CD4-positive, CD25-positive, alpha-beta regulatory T cell (primary cell): Measurements from ENCODE around the gene ECE2. TPM values are rescaled to one million over a fixed set of nuclear protein-coding genes. Genes with fewer than 3 reads are reported as not detected.
A peak's percentile ranks its signal among the peaks of the same experiment; 100 is the strongest.
"Not testable (repeated sequence)": the region's sequence is repeated elsewhere in the genome, so short reads cannot be mapped to it uniquely, and the experiment has no call there.

Experiments
- ATAC-seq, 2 donors: fragments of 150-1000 bp; cut with Tn5 transposase; one replicate each; pipeline ENCODE4 v1.10.0; 2021; ENCODE audit warnings: low read depth in 2 of 2, moderate number of reproducible peaks in 2 of 2, moderate library complexity in 1 of 2
- DNase-seq, 3 donors: peaks; one replicate each; pipeline versions ENCODE4 v3.0.0 to v3.0.0-alpha.2; 2012 to 2022; ENCODE audit warnings: mixed read lengths in 1 of 3
- H3K27ac ChIP-seq: one replicate; pipeline ENCODE4 v1.7.0; 2013; ENCODE audit warnings: mild to moderate bottlenecking, low read length; ENCODE audit not compliant: insufficient read depth, poor library complexity, severe bottlenecking
- H3K27me3 ChIP-seq: one replicate; pipeline ENCODE4 v1.7.0; 2013; ENCODE audit warnings: low read length; ENCODE audit not compliant: control insufficient read depth, insufficient read depth
- H3K36me3 ChIP-seq: one replicate; pipeline ENCODE4 v1.7.0; 2013; ENCODE audit warnings: mild to moderate bottlenecking, low read length, moderate library complexity; ENCODE audit not compliant: control insufficient read depth, insufficient read depth
- H3K4me1 ChIP-seq: 2 replicates; pipeline ENCODE4 v1.7.0; 2013; ENCODE audit warnings: mild to moderate bottlenecking, low read length; ENCODE audit not compliant: insufficient read depth, control insufficient read depth, poor library complexity, severe bottlenecking
- H3K4me3 ChIP-seq: one replicate; pipeline ENCODE4 v1.7.0; 2013; ENCODE audit warnings: low read depth, mild to moderate bottlenecking, low read length, moderate library complexity
- H3K9me3 ChIP-seq, 2 experiments: 1 replicate in 1 of 2; 2 replicates in 1 of 2; pipeline ENCODE4 v1.7.0; 2013; ENCODE audit warnings: low read length in 2 of 2, mild to moderate bottlenecking in 1 of 2, moderate library complexity in 1 of 2; ENCODE audit not compliant: control insufficient read depth in 2 of 2
- H3K27ac Mint-ChIP-seq, 3 donors: one replicate each; pipeline ENCODE4 v1.8.0; 2020 to 2022; ENCODE audit warnings: mild to moderate bottlenecking in 3 of 3, mixed read lengths in 3 of 3, moderate library complexity in 2 of 3
- H3K27me3 Mint-ChIP-seq: one replicate; pipeline ENCODE4 v1.8.0; 2022; ENCODE audit warnings: mild to moderate bottlenecking, mixed read lengths
- H3K36me3 Mint-ChIP-seq: one replicate; pipeline ENCODE4 v1.8.0; 2020; ENCODE audit warnings: mixed read lengths
- H3K4me1 Mint-ChIP-seq, 4 donors: one replicate each; pipeline ENCODE4 v1.8.0; 2020 to 2022; ENCODE audit warnings: mixed read lengths in 4 of 4, mild to moderate bottlenecking in 1 of 4
- H3K4me3 Mint-ChIP-seq, 4 donors: one replicate each; pipeline ENCODE4 v1.8.0; 2020 to 2022; ENCODE audit warnings: mild to moderate bottlenecking in 4 of 4, mixed read lengths in 4 of 4, moderate library complexity in 3 of 4
- H3K9me3 Mint-ChIP-seq, 7 donors: one replicate each; pipeline ENCODE4 v1.8.0; 2020 to 2022; ENCODE audit warnings: mixed read lengths in 7 of 7, mild to moderate bottlenecking in 3 of 7, moderate library complexity in 2 of 7
- polyA plus RNA-seq, 4 donors: library from polyadenylated mRNA; unstranded; fragments of 300-500 nt; fragmentation: Illumina TruSeq; gene quantifications; one replicate each; pipeline ENCODE4 v1.2.3, GENCODE V29; 2021
- total RNA-seq: library from RNA; stranded (reverse); gene quantifications from one replicate; pipeline ENCODE4 v1.2.3, GENCODE V29; 2022

Gene ECE2
- total and polyA plus RNA-seq, 5 donors from 2014 or later: not detected

GRCh38 chr3:184336547-184337398 lies 61.0 kb downstream of the ECE2 start:
- peaks cover 0 to 52% (median 38%) of the 10 kb centered on the region in 4 donors for H3K4me1 Mint-ChIP-seq
- peak overlapping the region; percentile 70 for H3K4me3 ChIP-seq

GRCh38 chr3:184337399-184337714 lies 61.5 kb downstream of the ECE2 start, which contains the start of gene FAM131A:
Gene FAM131A (plus strand): TSS chr3:184337600. CDS start chr3:184337631, 31 bp downstream.
- peak within 1 kb of the TSS; percentile 94 for H3K27ac ChIP-seq
- peak within 1 kb of the TSS; percentile 91 to 97 (median 93) for H3K4me3 Mint-ChIP-seq
- H3K4me1 ChIP-seq: peaks cover 29% of the 10 kb centered on the region
- no peaks in the 10 kb centered on the region for H3K27me3 ChIP-seq
- H3K27me3 Mint-ChIP-seq: no peaks in the 10 kb centered on the region
- peak within 1 kb of the TSS; percentile 93 to 97 (median 94) for H3K27ac Mint-ChIP-seq
- peaks cover 30% of the 10 kb centered on the region for H3K36me3 Mint-ChIP-seq
- no peak for ATAC-seq
- H3K36me3 ChIP-seq: peaks cover 20% of the 10 kb centered on the region
- no peaks in the 10 kb centered on the region for H3K9me3 Mint-ChIP-seq
- H3K9me3 ChIP-seq: no peaks in the 10 kb centered on the region
- H3K4me1 Mint-ChIP-seq: peaks cover 0 to 52% (median 38%) of the 10 kb centered on the region in 4 donors
- no peak for DNase-seq
- H3K4me3 ChIP-seq: peak within 1 kb of the TSS; percentile 70

More at GRCh38 chr3:184336547-184337398, 61.0 kb downstream of the ECE2 start:
- Mint-ChIP-seq H3K4me3 (peak overlapping the region; percentile 91 to 97 (median 93)), H3K9me3 (no peaks in the 10 kb centered on the region), H3K36me3 (peaks cover 33% of the 10 kb centered on the region), H3K27ac (peak overlapping the region; percentile 93 to 97 (median 94)), H3K27me3 (no peaks in the 10 kb centered on the region)
- DNase-seq (peak in 1 of 3 donors; percentile 25), ATAC-seq (no peak)
- peaks cover 26% of the 10 kb centered on the region for H3K36me3 ChIP-seq
- H3K27me3 ChIP-seq: no peaks in the 10 kb centered on the region
- peak overlapping the region; percentile 94 for H3K27ac ChIP-seq
- H3K4me1 ChIP-seq: peaks cover 29% of the 10 kb centered on the region
- no peaks in the 10 kb centered on the region for H3K9me3 ChIP-seq

GRCh38 chr3:184337981-184338380 lies 62.2 kb downstream of the ECE2 start:
- Mint-ChIP-seq H3K9me3 (no peaks in the 10 kb centered on the region), H3K4me1 (peaks cover 0 to 46% (median 35%) of the 10 kb centered on the region in 4 donors), H3K27ac (peak overlapping the region in 2 of 3 donors; percentile 94 to 97), H3K4me3 (peak overlapping the region in 3 of 4 donors; percentile 6 to 93 (median 93)), H3K36me3 (peaks cover 28% of the 10 kb centered on the region), H3K27me3 (no peaks in the 10 kb centered on the region)
- ATAC-seq (no peak), DNase-seq (no peak)
- H3K36me3 ChIP-seq: peaks cover 14% of the 10 kb centered on the region
- H3K4me3 ChIP-seq: no peak overlapping the region
- H3K27me3 ChIP-seq: no peaks in the 10 kb centered on the region
- H3K4me1 ChIP-seq: peaks cover 29% of the 10 kb centered on the region
- no peaks in the 10 kb centered on the region for H3K9me3 ChIP-seq
- no peak overlapping the region for H3K27ac ChIP-seq

- ATAC-seq: no peak
- Histone ChIP-seq H3K27ac (no peak overlapping the region), H3K27me3 (no peaks in the 10 kb centered on the region), H3K9me3 (no peaks in the 10 kb centered on the region), H3K4me1 (peaks cover 29% of the 10 kb centered on the region), H3K4me3 (no peak overlapping the region), H3K36me3 (peaks cover 8% of the 10 kb centered on the region)
- no peak for DNase-seq
- Mint-ChIP-seq H3K27me3 (no peaks in the 10 kb centered on the region), H3K9me3 (no peaks in the 10 kb centered on the region), H3K4me3 (no peak overlapping the region), H3K27ac (peak overlapping the region in 1 of 3 donors; percentile 94), H3K36me3 (peaks cover 27% of the 10 kb centered on the region), H3K4me1 (peaks cover 0 to 40% (median 33%) of the 10 kb centered on the region in 4 donors)
Measured at GRCh38 chr3:184338511-184338945, 62.7 kb downstream of the ECE2 start.

GRCh38 chr3:184339001-184339400 lies 63.2 kb downstream of the ECE2 start:
- Histone ChIP-seq H3K9me3 (no peaks in the 10 kb centered on the region), H3K27ac (no peak overlapping the region), H3K27me3 (no peaks in the 10 kb centered on the region), H3K4me1 (peaks cover 29% of the 10 kb centered on the region), H3K36me3 (peaks cover 4% of the 10 kb centered on the region), H3K4me3 (no peak overlapping the region)
- Mint-ChIP-seq H3K9me3 (no peaks in the 10 kb centered on the region), H3K36me3 (peaks cover 22% of the 10 kb centered on the region), H3K4me3 (peak overlapping the region in 2 of 4 donors; percentile 60 to 65), H3K27ac (peak overlapping the region in 1 of 3 donors; percentile 34), H3K4me1 (peaks cover 0 to 37% (median 29%) of the 10 kb centered on the region in 4 donors), H3K27me3 (no peaks in the 10 kb centered on the region)
- no peak for DNase-seq
- no peak for ATAC-seq

GRCh38 chr3:184339451-184340135 lies 63.8 kb downstream of the ECE2 start:
- H3K9me3 ChIP-seq, H3K27ac ChIP-seq, H3K27me3 ChIP-seq, H3K4me3 ChIP-seq, DNase-seq, H3K27me3 Mint-ChIP-seq, H3K36me3 ChIP-seq, H3K4me3 Mint-ChIP-seq, ATAC-seq, H3K9me3 Mint-ChIP-seq: not testable (repeated sequence)
- H3K36me3 Mint-ChIP-seq: peaks cover 21% of the 10 kb centered on the region
- peak overlapping the region in 1 of 3 donors; percentile 34 for H3K27ac Mint-ChIP-seq
- peaks cover 0 to 34% (median 27%) of the 10 kb centered on the region in 4 donors for H3K4me1 Mint-ChIP-seq
- peaks cover 29% of the 10 kb centered on the region for H3K4me1 ChIP-seq

GRCh38 chr3:184341925-184342324 lies 66.1 kb downstream of the ECE2 start:
- H3K4me1 ChIP-seq: peaks cover 13% of the 10 kb centered on the region
- H3K9me3 ChIP-seq: no peaks in the 10 kb centered on the region
- DNase-seq (no peak), ATAC-seq (no peak)
- no peaks in the 10 kb centered on the region for H3K27me3 ChIP-seq
- H3K27ac ChIP-seq: no peak overlapping the region
- H3K36me3 ChIP-seq: no peaks in the 10 kb centered on the region
- Mint-ChIP-seq H3K4me1 (peaks cover 0 to 23% (median 15%) of the 10 kb centered on the region in 4 donors), H3K4me3 (peak overlapping the region in 1 of 4 donors; percentile 67), H3K36me3 (peaks cover 24% of the 10 kb centered on the region), H3K9me3 (no peaks in the 10 kb centered on the region), H3K27ac (peak overlapping the region in 1 of 3 donors; percentile 50), H3K27me3 (no peaks in the 10 kb centered on the region)
- H3K4me3 ChIP-seq: no peak overlapping the region
